K562 (cell line): ENCODE results near the gene RNGTT. TPM values are rescaled to one million over a fixed set of nuclear protein-coding genes. Genes with fewer than 3 reads are reported as not detected.
A peak's percentile ranks its signal among the peaks of the same experiment; 100 is the strongest.

ENCODE experiments used
- ATAC-seq: fragments of 200-7000 bp; cut with Tn5 transposase; 3 replicates; pipeline ENCODE4 v1.9.1; 2020; ENCODE audit warnings: moderate library complexity
- BruUV-seq: library from RNA; stranded (reverse); fragments of 400-500 nt; replicated peaks from 2 replicates; lab custom pipeline; 2021; lab: Mats Ljungman, UMichigan
- CTCF ChIA-PET: fragments of 300-600 bp; formaldehyde crosslinking; extraction: SDS; loops from one replicate; lab custom pipeline; 2021; ENCODE audit warnings: low intra/inter-chr PET ratio; lab: Yijun Ruan, JAX
- POLR2A ChIA-PET: fragments of 300-600, 350-650 bp; sonication (Branson Sonifier 250); formaldehyde crosslinking; extraction: SDS; loops from one replicate; lab custom pipeline; 2021; ENCODE audit warnings: antibody characterized with exemption, inconsistent platforms; lab: Yijun Ruan, JAX
- DNase-seq, 4 experiments: peaks; one replicate each; pipeline versions ENCODE4 v3.0.0 to v3.0.0-alpha.2; 2011 to 2018; ENCODE audit warnings: low spot score in 3 of 4, mixed read lengths in 3 of 4; ENCODE audit errors: extremely low read depth in 1 of 4
- FAIRE-seq: peaks from 2 replicates; lab custom pipeline; 2011; peaks lifted over from hg19 to GRCh38; lab: Jason Lieb, UNC
- H2AFZ ChIP-seq: 2 replicates; pipeline ENCODE4 v1.6.0; 2011; ENCODE audit warnings: low read depth, low read length, control low read depth, inconsistent platforms
- H3K27ac ChIP-seq: fragments of 200-600 bp; 3 replicates; pipeline ENCODE4 v1.8.0; 2011; ENCODE audit warnings: low read depth, mild to moderate bottlenecking, control low read depth, inconsistent platforms, low read length, moderate library complexity, mixed read lengths; ENCODE audit errors: extremely low read depth
- H3K27me3 ChIP-seq, 2 experiments: fragments of 300-600 bp in 1 of 2; 2 replicates in 1 of 2; 3 replicates in 1 of 2; pipeline versions ENCODE4 v1.6.0 to v1.8.0; 2011; ENCODE audit warnings: inconsistent platforms in 2 of 2, low read length in 2 of 2, mild to moderate bottlenecking in 1 of 2, mixed read lengths in 1 of 2, moderate library complexity in 1 of 2; ENCODE audit not compliant: control insufficient read depth in 2 of 2, insufficient read depth in 2 of 2
- H3K36me3 ChIP-seq: fragments of 300-600 bp; 3 replicates; pipeline ENCODE4 v1.8.0; 2011; ENCODE audit warnings: mild to moderate bottlenecking, low read length, inconsistent platforms; ENCODE audit not compliant: control insufficient read depth, insufficient read depth
- H3K4me1 ChIP-seq, 2 experiments: fragments of 200-600 bp in 1 of 2; replicated peaks in 1 of 2; 2 replicates in 1 of 2; 3 replicates in 1 of 2; pipeline versions ENCODE4 v1.5.1 to v1.8.0; 2011; ENCODE audit warnings: inconsistent platforms in 2 of 2, low read length in 2 of 2, mild to moderate bottlenecking in 1 of 2, mixed read lengths in 1 of 2, moderate library complexity in 1 of 2; ENCODE audit not compliant: control insufficient read depth in 2 of 2, insufficient read depth in 2 of 2
- H3K4me2 ChIP-seq: 2 replicates; pipeline ENCODE4 v1.6.1; 2011; ENCODE audit warnings: low read length, control low read depth, inconsistent platforms, mixed read lengths; ENCODE audit not compliant: insufficient read depth
- H3K4me3 ChIP-seq: fragments of 200-600 bp; sonication (generic), shearing (Covaris generic); 2 replicates; pipeline ENCODE4 v1.5.1; 2016; ENCODE audit warnings: control low read depth, inconsistent platforms
- H3K79me2 ChIP-seq: fragments of 200-600 bp; 3 replicates; pipeline ENCODE4 v1.8.0; 2011; ENCODE audit warnings: low read length, inconsistent platforms; ENCODE audit not compliant: control insufficient read depth, insufficient read depth
- H3K9ac ChIP-seq, 2 experiments: 2 replicates each; pipeline versions ENCODE4 v1.6.0 to v1.6.1; 2011; ENCODE audit warnings: low read depth in 2 of 2, low read length in 2 of 2, control low read depth in 1 of 2, inconsistent platforms in 1 of 2, mild to moderate bottlenecking in 1 of 2, mixed read lengths in 1 of 2; ENCODE audit not compliant: insufficient read depth in 1 of 2
- H3K9me1 ChIP-seq: one replicate; pipeline ENCODE4 v1.6.0; 2011; ENCODE audit warnings: inconsistent platforms, mild to moderate bottlenecking, low read length, moderate library complexity; ENCODE audit not compliant: control insufficient read depth, insufficient read depth
- H3K9me3 ChIP-seq: replicated peaks from 2 replicates; pipeline ENCODE4 v1.5.1; 2011; ENCODE audit warnings: low read depth, low read length, inconsistent platforms; ENCODE audit not compliant: control insufficient read depth, insufficient read depth
- H4K20me1 ChIP-seq: replicated peaks from 2 replicates; pipeline ENCODE4 v1.6.1; 2011; ENCODE audit warnings: low read length, inconsistent platforms, mixed read lengths; ENCODE audit not compliant: control insufficient read depth, insufficient read depth
- CBFA2T2 ChIP-seq: fragments of 450-650 bp; conservative IDR thresholded peaks from 2 replicates; pipeline ENCODE4 v1.6.1; 2017; ENCODE audit warnings: mild to moderate bottlenecking
- CBX3 ChIP-seq, 2 experiments: IDR thresholded peaks; 1 replicate in 1 of 2; 2 replicates in 1 of 2; pipeline ENCODE4 v1.6.1; 2012; ENCODE audit warnings: inconsistent platforms in 2 of 2, low read length in 2 of 2, borderline replicate concordance in 1 of 2, control low read depth in 1 of 2
- CHCHD3 ChIP-seq: fragments of 250-450 bp; sonication (Bioruptor Pico); IDR thresholded peaks from 2 replicates; pipeline ENCODE4 v2.1.2; 2022; ENCODE audit warnings: mild to moderate bottlenecking
- DPF2 ChIP-seq: fragments of 450-650 bp; IDR thresholded peaks from 2 replicates; pipeline ENCODE4 v1.6.1; 2016
- PHF21A ChIP-seq: fragments of 450-650 bp; IDR thresholded peaks from 2 replicates; pipeline ENCODE4 v1.6.1; 2017; ENCODE audit warnings: low read depth, borderline replicate concordance
- RHOXF2B ChIP-seq: fragments of 250-450 bp; sonication (Bioruptor Pico); conservative IDR thresholded peaks from 2 replicates; pipeline ENCODE4 v1.5.1; 2021
- TRIM24 ChIP-seq, 2 experiments: fragments of 450-650 bp; IDR thresholded peaks; 2 replicates each; pipeline ENCODE4 v1.6.1; 2016
- TRIM28 ChIP-seq: fragments of 450-650 bp; IDR thresholded peaks from 2 replicates; pipeline ENCODE4 v1.6.1; 2017
- YBX1 ChIP-seq: fragments of 450-650 bp; IDR thresholded peaks from 2 replicates; pipeline ENCODE4 v1.7.1; 2016; ENCODE audit warnings: mild to moderate bottlenecking
- ZNF79 ChIP-seq: fragments of 250-450 bp; sonication (Bioruptor Pico); IDR thresholded peaks from 2 replicates; pipeline ENCODE4 v1.4.0; 2020; ENCODE audit warnings: low read depth, mild to moderate bottlenecking, moderate library complexity
- whole genome bisulfite sequencing: fragments of 100-300 bp; shearing (Covaris generic); methylation state at CpG from one replicate; pipeline ENCODE4 v1.1.6; 2016; ENCODE audit warnings: low coverage, mixed read lengths; ENCODE audit not compliant: insufficient coverage; ENCODE audit errors: missing lambda C conversion rate; 5-methylcytosine and 5-hydroxymethylcytosine counted together
- in situ Hi-C: fragments of 300-500 bp; cut with MboI; formaldehyde crosslinking; loops from 4 replicates; pipeline ENCODE4 v1.15.0; 2018; ENCODE audit warnings: inconsistent platforms, mixed read lengths
- intact Hi-C: fragments of 100-400 bp; cut with micrococcal nuclease; formaldehyde crosslinking; loops from 2 replicates; pipeline ENCODE4 v1.14.2; 2022
- polyA plus RNA-seq, 8 experiments: library from polyadenylated mRNA; depleted of rRNA in 4 of 8; stranded (reverse) in 5 of 8; unstranded in 3 of 8; fragments of >200 nt; fragmentation: Nextera tagmentation in 2 of 8; fragmentation: Illumina TruSeq in 1 of 8; extraction: Ambion mirVana in 2 of 8; extraction: Trizol in 1 of 8; gene quantifications; 2 replicates each; pipeline versions ENCODE4 v1.2.1 to v1.2.3, GENCODE V29; 2011 to 2014; ENCODE audit warnings: inconsistent platforms in 1 of 8, missing spikeins in 1 of 8
- total RNA-seq, 7 experiments: library from RNA; depleted of rRNA in 6 of 7; stranded (reverse); fragments of >200 nt in 6 of 7; fragmentation: Illumina TruSeq in 2 of 7; extraction: Trizol in 2 of 7; gene quantifications; 2 replicates each; pipeline versions ENCODE4 v1.2.1 to v1.2.3, GENCODE V29; 2011 to 2021; ENCODE audit warnings: low replicate concordance in 1 of 7
- TF ChIP-seq, protein P1 (sequence below): fragments of 450-650 bp; IDR thresholded peaks from 2 replicates; pipeline ENCODE4 v1.6.1; 2016
- TF ChIP-seq, protein P2 (sequence below): fragments of 450-650 bp; IDR thresholded peaks from 2 replicates; pipeline ENCODE4 v1.6.1; 2018; ENCODE audit warnings: mild to moderate bottlenecking, low read depth; ENCODE audit not compliant: partially characterized antibody

Gene RNGTT
- total and polyA plus RNA-seq, 9 of the 15 experiments (the other 6 are each of a cell fraction or from before 2014, with no cell fraction given): 6.1 to 31.7 (median 19.5) TPM

DNA sequence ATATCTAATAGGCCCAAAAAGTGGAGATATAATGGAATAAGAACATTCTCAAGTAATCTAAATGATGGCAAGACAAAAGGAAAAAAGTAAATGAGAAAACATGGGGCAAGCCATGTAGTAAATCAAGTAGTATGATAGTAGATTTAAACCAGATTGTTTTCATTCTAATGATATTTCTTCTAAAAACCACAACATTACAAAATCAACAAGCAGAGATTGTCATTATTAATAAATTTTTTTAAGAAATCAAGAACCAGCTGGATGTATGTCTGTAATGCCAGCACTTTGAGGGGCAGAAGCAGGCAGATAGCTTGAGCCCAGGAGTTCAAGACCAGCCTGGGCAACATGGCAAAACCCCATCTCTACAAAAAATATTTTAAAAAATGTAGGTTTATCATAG is 155.0 kb downstream of the RNGTT start:
- POLR2A ChIA-PET: no interaction called here
- intact Hi-C loops (no loop called here), in situ Hi-C loops (no loop called here)
- Histone ChIP-seq H3K4me1 (no peaks in the 10 kb centered on the region), H3K4me3 (no peak overlapping the region), H3K4me2 (no peak overlapping the region), H2AFZ (no peak overlapping the region), H4K20me1 (no peaks in the 10 kb centered on the region), H3K27me3 (no peaks in the 10 kb centered on the region), H3K27ac (no peak overlapping the region), H3K9me3 (peaks cover 5% of the 10 kb centered on the region; the same call in 1 of the 2 replicates), H3K9ac (no peak overlapping the region), H3K9me1 (no peaks in the 10 kb centered on the region), H3K79me2 (0 out of 3 replicates have a peak, but pooled peaks cover 2% of the 10 kb centered on the region), H3K36me3 (peaks cover 3% of the 10 kb centered on the region; the same call in 2 of the 3 replicates)
- TF ChIP-seq DPF2 (no peak), CBFA2T2 (no peak), ZNF79 (CRISPR knock-in tag) (no peak), YBX1 (no peak), RHOXF2B (no peak)
- CTCF ChIA-PET: no interaction called here
- FAIRE-seq: no peak
- no TSS peak for BruUV-seq
- DNase-seq: no peak
- no peak for ATAC-seq

DNA sequence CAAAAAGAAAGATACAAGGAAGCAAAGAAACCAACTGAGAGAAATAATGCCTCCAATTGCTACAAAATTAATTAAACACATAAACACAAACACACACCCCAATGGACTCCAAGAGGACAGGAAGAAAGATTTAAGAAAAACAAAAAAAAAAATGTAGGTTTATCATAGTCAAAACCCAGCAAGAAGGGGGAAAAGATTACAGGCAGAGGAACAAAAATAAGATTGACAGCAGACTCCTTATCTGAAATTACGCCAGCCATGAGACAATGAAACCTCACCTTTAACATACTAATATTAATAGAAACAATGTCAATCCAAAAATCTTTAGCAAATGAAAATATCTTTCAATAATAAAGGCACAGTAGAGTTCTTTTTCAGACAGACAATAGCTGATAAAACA is 155.8 kb downstream of the RNGTT start:
- Histone ChIP-seq H3K36me3 (peaks cover 3% of the 10 kb centered on the region; the same call in 2 of the 3 replicates), H3K27ac (no peak overlapping the region), H3K9me3 (peaks cover 5% of the 10 kb centered on the region; the same call in 1 of the 2 replicates), H3K79me2 (0 out of 3 replicates have a peak, but pooled peaks cover 2% of the 10 kb centered on the region), H3K4me2 (no peak overlapping the region), H3K9ac (no peak overlapping the region), H3K4me1 (no peaks in the 10 kb centered on the region), H3K9me1 (no peaks in the 10 kb centered on the region), H3K4me3 (no peak overlapping the region), H3K27me3 (no peaks in the 10 kb centered on the region), H2AFZ (no peak overlapping the region), H4K20me1 (no peaks in the 10 kb centered on the region)
- intact Hi-C loops (no loop called here), in situ Hi-C loops (no loop called here)
- ATAC-seq (no peak), DNase-seq (peak in 1 of 4 experiments; percentile 10), FAIRE-seq (no peak)
- ChIA-PET POLR2A (no interaction called here), CTCF (no interaction called here)
- no TSS peak for BruUV-seq
- TF ChIP-seq PHF21A: no peak
- TF ChIP-seq, protein P1, sequence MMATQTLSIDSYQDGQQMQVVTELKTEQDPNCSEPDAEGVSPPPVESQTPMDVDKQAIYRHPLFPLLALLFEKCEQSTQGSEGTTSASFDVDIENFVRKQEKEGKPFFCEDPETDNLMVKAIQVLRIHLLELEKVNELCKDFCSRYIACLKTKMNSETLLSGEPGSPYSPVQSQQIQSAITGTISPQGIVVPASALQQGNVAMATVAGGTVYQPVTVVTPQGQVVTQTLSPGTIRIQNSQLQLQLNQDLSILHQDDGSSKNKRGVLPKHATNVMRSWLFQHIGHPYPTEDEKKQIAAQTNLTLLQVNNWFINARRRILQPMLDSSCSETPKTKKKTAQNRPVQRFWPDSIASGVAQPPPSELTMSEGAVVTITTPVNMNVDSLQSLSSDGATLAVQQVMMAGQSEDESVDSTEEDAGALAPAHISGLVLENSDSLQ: peak; percentile 48; the same call in 1 of the 2 replicates
- TF ChIP-seq CBX3 (IDR thresholded peaks at IDR 0.05; ENCODE audit: borderline replicate concordance in 1 of 2, low read length in 2 of 2): peak in 1 of 2 experiments; percentile 73; a peak in 1 of 3 replicates
- TF ChIP-seq TRIM28: peak; percentile 92
- TF ChIP-seq TRIM24 (IDR thresholded peaks at IDR 0.05): peak in 1 of 2 experiments; percentile 30; a peak in 2 of 4 replicates
- TF ChIP-seq, protein P2, sequence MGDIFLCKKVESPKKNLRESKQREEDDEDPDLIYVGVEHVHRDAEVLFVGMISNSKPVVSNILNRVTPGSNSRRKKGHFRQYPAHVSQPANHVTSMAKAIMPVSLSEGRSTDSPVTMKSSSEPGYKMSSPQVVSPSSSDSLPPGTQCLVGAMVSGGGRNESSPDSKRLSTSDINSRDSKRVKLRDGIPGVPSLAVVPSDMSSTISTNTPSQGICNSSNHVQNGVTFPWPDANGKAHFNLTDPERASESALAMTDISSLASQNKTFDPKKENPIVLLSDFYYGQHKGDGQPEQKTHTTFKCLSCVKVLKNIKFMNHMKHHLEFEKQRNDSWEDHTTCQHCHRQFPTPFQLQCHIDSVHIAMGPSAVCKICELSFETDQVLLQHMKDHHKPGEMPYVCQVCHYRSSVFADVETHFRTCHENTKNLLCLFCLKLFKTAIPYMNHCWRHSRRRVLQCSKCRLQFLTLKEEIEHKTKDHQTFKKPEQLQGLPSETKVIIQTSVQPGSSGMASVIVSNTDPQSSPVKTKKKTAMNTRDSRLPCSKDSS: peak; percentile 66
- no peak for TF ChIP-seq CHCHD3 (CRISPR knock-in tag)
- WGBS: 69% methylated on average over 1 of the region's 1 CpG
